ENCODE measurements around the gene ERCC4. TPM values are rescaled to one million over a fixed set of nuclear protein-coding genes. Genes with fewer than 3 reads are reported as not detected.

The ERCC4 gene
- total and polyA plus RNA-seq, 2 of the 8 experiments (the other 6 are each of a cell fraction or from before 2014, with no cell fraction given): 1.6 to 13.2 TPM

DNA sequence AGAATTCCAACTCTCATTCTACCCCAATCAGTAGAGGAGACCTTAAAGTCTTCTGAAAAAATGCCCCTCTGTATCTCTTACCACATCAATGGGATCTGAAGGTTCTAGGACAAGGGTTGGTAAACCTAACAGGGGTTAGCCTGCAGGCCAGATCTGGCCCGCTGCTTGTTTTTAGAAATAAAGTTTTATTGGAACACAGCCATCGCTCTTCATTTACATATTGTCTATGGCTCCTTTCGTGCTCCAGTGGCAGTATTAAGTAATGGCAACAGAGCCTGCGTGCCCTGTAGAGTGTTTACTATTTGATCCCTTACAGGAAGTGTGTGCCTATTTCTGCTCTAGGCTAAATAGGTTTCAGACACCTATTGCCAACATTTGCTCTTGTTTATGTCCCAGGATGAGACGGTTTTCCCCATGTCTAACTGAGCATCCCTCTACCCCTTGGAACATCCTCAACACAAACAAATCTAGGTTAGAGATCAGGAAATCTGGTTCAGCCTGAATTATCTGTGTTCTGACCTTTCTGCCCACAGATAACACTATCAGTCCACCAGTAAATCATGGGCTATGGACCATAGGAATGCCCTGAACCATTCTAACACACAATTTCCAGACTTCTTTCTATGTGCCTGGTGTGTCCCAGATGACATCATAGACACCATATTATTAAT, 44.2 kb upstream of the ERCC4 start (continued):
- TF ChIP-seq CHD7 (IDR thresholded peaks at IDR 0.05; ENCODE audit: insufficient replicate concordance, low read length) (no peak), KDM5A (IDR thresholded peaks at IDR 0.05; ENCODE audit: low read length) (no peak), EGR1 (IDR thresholded peaks at IDR 0.05; ENCODE audit: borderline replicate concordance, low read depth, low read length) (no peak), BCL11A (IDR thresholded peaks at IDR 0.05; ENCODE audit: low read depth in 2 of 2, low read length in 2 of 2) (no peak), CREB1 (IDR thresholded peaks at IDR 0.05) (no peak), NRF1 (IDR thresholded peaks at IDR 0.05; ENCODE audit: low read depth, low read length) (no peak), ASH2L (IDR thresholded peaks at IDR 0.05; ENCODE audit: low read length) (no peak), TCF12 (IDR thresholded peaks at IDR 0.05; ENCODE audit: low read depth, low read length) (no peak), SUZ12 (IDR thresholded peaks at IDR 0.05; ENCODE audit: low read length) (no peak), RBBP5 (IDR thresholded peaks at IDR 0.05; ENCODE audit: borderline replicate concordance, low read depth, low read length) (no peak)
- TF ChIP-seq, protein P1, sequence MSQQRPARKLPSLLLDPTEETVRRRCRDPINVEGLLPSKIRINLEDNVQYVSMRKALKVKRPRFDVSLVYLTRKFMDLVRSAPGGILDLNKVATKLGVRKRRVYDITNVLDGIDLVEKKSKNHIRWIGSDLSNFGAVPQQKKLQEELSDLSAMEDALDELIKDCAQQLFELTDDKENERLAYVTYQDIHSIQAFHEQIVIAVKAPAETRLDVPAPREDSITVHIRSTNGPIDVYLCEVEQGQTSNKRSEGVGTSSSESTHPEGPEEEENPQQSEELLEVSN (IDR thresholded peaks at IDR 0.05): no peak
